Adrenal gland (tissue), 12 donors: ENCODE data around the gene KCP. TPM values are rescaled to one million over a fixed set of nuclear protein-coding genes. Genes with fewer than 3 reads are reported as not detected.

Experiments
- DNase-seq, 7 donors: peaks; one replicate each; pipeline ENCODE4 v3.0.0-alpha.2; 2019 to 2020
- H3K27ac ChIP-seq, 5 donors: fragments of 200-600 bp; sonication (generic) in 4 of 5; 1 replicate in 3 of 5; 2 replicates in 2 of 5; pipeline versions ENCODE4 v1.5.1 to v1.8.0; 2016 to 2020; ENCODE audit warnings: mild to moderate bottlenecking in 1 of 5
- H3K27me3 ChIP-seq: fragments of 200-600 bp; 2 replicates; pipeline ENCODE4 v1.8.0; 2021
- H3K36me3 ChIP-seq, 2 donors: fragments of 200-600 bp; replicated peaks in 1 of 2; 1 replicate in 1 of 2; 2 replicates in 1 of 2; pipeline versions ENCODE4 v1.5.1 to v1.8.0; 2018 to 2022
- H3K4me1 ChIP-seq, 2 donors: fragments of 200-600 bp; replicated peaks in 1 of 2; 1 replicate in 1 of 2; 2 replicates in 1 of 2; pipeline versions ENCODE4 v1.5.1 to v1.8.0; 2018 to 2021
- H3K4me3 ChIP-seq, 4 donors: fragments of 200-600 bp; sonication (generic) in 3 of 4; one replicate each; pipeline ENCODE4 v1.5.1; 2016 to 2018
- H3K9me3 ChIP-seq, 3 donors: fragments of 200-600 bp; sonication (generic) in 1 of 3; replicated peaks in 1 of 3; 1 replicate in 2 of 3; 2 replicates in 1 of 3; pipeline versions ENCODE4 v1.5.1 to v1.8.0; 2016 to 2021
- POLR2A ChIP-seq, 2 donors: fragments of 450-650 bp; IDR thresholded peaks; one replicate each; pipeline ENCODE4 v1.6.1; 2017; ENCODE audit warnings: antibody characterized with exemption in 2 of 2, mild to moderate bottlenecking in 2 of 2, moderate library complexity in 1 of 2
- WGBS, 4 donors: extraction: QIAGEN DNeasy Blood & Tissue Kit in 2 of 4; methylation state at CpG; one replicate each; pipeline versions ENCODE4 v1.1.5 to v1.1.7; 2013 to 2017; 5-methylcytosine and 5-hydroxymethylcytosine counted together
- intact Hi-C, 2 donors: fragments of 100-400 bp; cut with DNase I; formaldehyde crosslinking; loops; one replicate each; pipeline versions ENCODE4 v1.14.1 to v1.15.0; 2022 to 2023
- polyA plus RNA-seq, 3 donors: library from polyadenylated mRNA; stranded (reverse); fragments of 200-250 nt in 2 of 3; fragments of 350-450 nt in 1 of 3; fragmentation: Illumina TruSeq in 1 of 3; extraction: RNeasy Lipid Tissue Mini Kit (QIAGEN cat#74804) in 1 of 3; gene quantifications; one replicate each; pipeline ENCODE4 v1.2.3, GENCODE V29; 2013 to 2014
- total RNA-seq, 9 donors: library from RNA; depleted of rRNA in 4 of 9; stranded (reverse); fragments of >200 nt in 4 of 9; fragments of 120-200 nt in 1 of 9; fragmentation: NEBNext Ultra II Directional in 1 of 9; extraction: Animal tissue kit (Norgen Biotek cat#: 25700) in 1 of 9; gene quantifications; one replicate each; pipeline versions ENCODE4 v1.1.0 to v1.2.4, GENCODE V29; 2013 to 2023
- TF ChIP-seq, protein P1 (sequence below), 6 experiments: fragments of 450-650 bp in 4 of 6; fragments of 200-600 bp in 2 of 6; sonication (generic) in 1 of 6; IDR thresholded peaks; 1 replicate in 5 of 6; 2 replicates in 1 of 6; pipeline versions ENCODE4 v1.5.1 to v1.8.0; 2016 to 2021; ENCODE audit warnings: antibody characterized with exemption in 6 of 6, mild to moderate bottlenecking in 2 of 6, moderate library complexity in 1 of 6
- donor health status: healthy with polysubstance abuse.
- donor health status: Bipolar disorder and iron deficiency.
- donor health status: DM: yes; HTN: yes; CAD: no.
- donor health status: DM: no; HTN: no; CAD: no.
- donor health status: DM: no; HTN: no; CAD: no.
- donor health status: DM: yes; HTN: yes; CAD: no.

The KCP gene
- total and polyA plus RNA-seq, 12 donors: 0.11 to 8.0 (median 0.37) TPM; not detected in 3

DNA sequence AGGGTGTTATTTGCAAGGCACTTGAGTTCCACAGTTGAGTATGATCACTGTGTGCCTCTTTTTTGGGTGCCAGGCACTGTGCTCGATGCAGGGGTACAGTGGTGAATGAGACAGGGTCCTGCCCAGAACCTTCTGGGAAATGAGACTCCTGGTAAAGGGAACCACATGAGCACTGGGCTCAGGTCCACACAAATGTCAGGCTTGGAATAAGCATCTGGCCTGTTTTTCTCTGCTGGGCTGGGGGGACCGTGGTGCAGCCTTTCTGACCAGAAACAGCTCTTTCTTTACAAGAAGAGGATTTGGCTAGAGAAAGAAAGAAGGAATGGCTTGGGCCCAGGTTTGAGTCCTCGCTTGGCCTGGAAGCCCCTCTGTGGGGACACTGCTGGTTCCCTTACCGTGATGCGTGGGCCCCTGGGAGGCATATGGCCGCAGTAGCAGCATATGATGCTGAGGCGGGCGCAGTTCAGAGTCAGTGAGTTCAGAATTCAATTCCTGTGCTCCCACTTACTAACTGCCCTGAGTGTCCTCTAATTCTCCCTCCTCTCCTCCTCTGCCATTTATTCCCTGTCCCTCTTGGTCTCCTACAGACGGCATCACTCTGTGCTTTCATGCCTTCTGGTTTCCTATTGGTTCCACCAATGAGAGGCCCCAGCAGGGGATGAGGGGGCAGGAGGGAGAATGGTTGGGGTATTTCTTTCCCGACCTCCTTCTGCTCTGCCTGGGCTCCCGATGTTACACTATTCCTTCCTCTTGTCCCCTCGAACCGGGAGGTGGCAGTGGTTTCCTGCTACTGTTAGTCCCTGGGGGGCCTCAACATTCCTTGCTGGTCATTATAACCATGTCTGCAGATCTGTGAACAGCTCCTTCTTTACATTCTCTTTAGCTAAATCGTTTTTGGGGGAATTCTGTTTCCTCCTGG, 9.6 kb upstream of the KCP start:
- Histone ChIP-seq H3K4me3 (no peak overlapping the region), H3K36me3 (no peaks in the 10 kb centered on the region), H3K9me3 (no peaks in the 10 kb centered on the region), H3K4me1 (no peaks in the 10 kb centered on the region), H3K27ac (no peak overlapping the region), H3K27me3 (peaks cover 15% of the 10 kb centered on the region)
- TF ChIP-seq POLR2A (IDR thresholded peaks at IDR 0.05): no peak
- TF ChIP-seq, protein P1, sequence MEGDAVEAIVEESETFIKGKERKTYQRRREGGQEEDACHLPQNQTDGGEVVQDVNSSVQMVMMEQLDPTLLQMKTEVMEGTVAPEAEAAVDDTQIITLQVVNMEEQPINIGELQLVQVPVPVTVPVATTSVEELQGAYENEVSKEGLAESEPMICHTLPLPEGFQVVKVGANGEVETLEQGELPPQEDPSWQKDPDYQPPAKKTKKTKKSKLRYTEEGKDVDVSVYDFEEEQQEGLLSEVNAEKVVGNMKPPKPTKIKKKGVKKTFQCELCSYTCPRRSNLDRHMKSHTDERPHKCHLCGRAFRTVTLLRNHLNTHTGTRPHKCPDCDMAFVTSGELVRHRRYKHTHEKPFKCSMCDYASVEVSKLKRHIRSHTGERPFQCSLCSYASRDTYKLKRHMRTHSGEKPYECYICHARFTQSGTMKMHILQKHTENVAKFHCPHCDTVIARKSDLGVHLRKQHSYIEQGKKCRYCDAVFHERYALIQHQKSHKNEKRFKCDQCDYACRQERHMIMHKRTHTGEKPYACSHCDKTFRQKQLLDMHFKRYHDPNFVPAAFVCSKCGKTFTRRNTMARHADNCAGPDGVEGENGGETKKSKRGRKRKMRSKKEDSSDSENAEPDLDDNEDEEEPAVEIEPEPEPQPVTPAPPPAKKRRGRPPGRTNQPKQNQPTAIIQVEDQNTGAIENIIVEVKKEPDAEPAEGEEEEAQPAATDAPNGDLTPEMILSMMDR (IDR thresholded peaks at IDR 0.05): no peak
- intact Hi-C loops: no loop called here
- no peak for DNase-seq
- 59 to 68% (median 64%) methylated on average over 14 of the region's 14 CpGs for WGBS, 4 donors

GRCh38 chr7:128919241-128919640, 8.7 kb upstream of the KCP start:
- TF ChIP-seq POLR2A (IDR thresholded peaks at IDR 0.05): no peak
- TF ChIP-seq, protein P1 (IDR thresholded peaks at IDR 0.05): no peak
- Histone ChIP-seq H3K36me3 (no peaks in the 10 kb centered on the region), H3K27me3 (peaks cover 16% of the 10 kb centered on the region), H3K4me1 (no peaks in the 10 kb centered on the region), H3K27ac (no peak overlapping the region), H3K4me3 (no peak overlapping the region), H3K9me3 (no peaks in the 10 kb centered on the region)
- 76 to 82% (median 80%) methylated on average over 6 of the region's 6 CpGs for WGBS, 4 donors
- intact Hi-C loops: no loop called here
- no peak for DNase-seq

DNA sequence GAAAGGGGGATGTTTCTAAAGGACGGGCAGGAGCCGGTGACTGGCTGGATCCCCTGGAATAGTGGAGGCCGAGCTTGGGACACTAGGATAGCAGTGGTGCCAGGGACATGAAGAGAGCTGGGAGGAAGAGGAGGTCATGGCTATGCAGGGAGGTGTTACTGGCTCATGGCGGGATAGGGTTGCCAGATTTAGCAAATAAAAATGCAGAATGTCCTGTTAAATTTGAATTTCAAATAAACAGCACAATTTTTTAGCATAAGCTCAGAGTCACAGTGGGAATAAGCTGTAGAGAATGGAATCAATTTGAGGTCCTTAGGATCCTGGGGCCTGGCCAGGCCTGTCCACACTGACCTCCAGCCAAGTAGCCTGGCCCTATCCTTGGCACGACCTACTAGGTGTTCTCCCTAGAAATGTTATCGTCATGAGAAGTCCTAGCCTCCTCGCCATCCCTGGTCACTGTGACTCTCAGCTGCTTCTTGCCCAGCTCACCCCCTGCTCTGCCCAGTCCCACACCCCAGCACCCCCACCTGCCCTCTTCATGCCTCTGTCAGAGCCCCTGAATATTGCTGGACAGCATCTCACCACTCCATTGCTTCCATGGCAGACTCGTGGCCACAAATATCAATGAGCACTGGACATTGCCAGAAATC, 7.6 kb upstream of the KCP start:
- Histone ChIP-seq H3K36me3 (no peaks in the 10 kb centered on the region), H3K4me1 (no peaks in the 10 kb centered on the region), H3K9me3 (no peaks in the 10 kb centered on the region), H3K27me3 (peaks cover 20% of the 10 kb centered on the region), H3K4me3 (no peak overlapping the region), H3K27ac (no peak overlapping the region)
- 84 to 91% (median 89%) methylated on average over 7 to 8 of the region's 8 CpGs for WGBS, 4 donors
- intact Hi-C loops: no loop called here
- TF ChIP-seq, protein P1 (IDR thresholded peaks at IDR 0.05): no peak
- no peak for TF ChIP-seq POLR2A (IDR thresholded peaks at IDR 0.05)
- DNase-seq: no peak

DNA sequence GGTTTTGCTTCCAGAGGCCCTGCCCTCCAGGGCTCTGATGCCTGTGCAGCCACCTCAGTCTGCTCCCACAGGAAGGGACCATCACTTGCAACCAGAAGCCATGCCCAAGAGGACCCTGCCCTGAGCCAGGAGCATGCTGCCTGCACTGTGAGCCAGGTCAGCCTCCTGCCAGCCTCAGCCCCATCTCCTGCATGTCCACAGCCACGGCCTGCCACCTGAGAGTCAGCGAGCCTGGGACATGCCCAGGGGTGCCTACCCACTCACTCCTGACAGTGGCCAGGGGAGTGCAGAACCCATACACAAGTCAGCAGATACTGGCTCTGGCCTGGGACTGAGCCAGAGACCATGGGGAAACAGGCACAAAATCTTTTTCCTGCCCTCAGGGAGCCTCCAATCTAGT, 6.6 kb upstream of the KCP start:
- TF ChIP-seq POLR2A (IDR thresholded peaks at IDR 0.05): no peak
- TF ChIP-seq, protein P1 (IDR thresholded peaks at IDR 0.05): no peak
- no peak for DNase-seq
- Histone ChIP-seq H3K9me3 (no peaks in the 10 kb centered on the region), H3K36me3 (no peaks in the 10 kb centered on the region), H3K4me3 (no peak overlapping the region), H3K4me1 (no peaks in the 10 kb centered on the region), H3K27me3 (peaks cover 20% of the 10 kb centered on the region), H3K27ac (no peak overlapping the region)
- intact Hi-C loops: no loop called here
- 90 to 100% (median 96%) methylated on average over 2 of the region's 2 CpGs for WGBS, 4 donors
